Middle frontal gyrus (tissue), 1 donor: Measurements from ENCODE around the gene THBD.
"Not testable (repeated sequence)": the region's sequence is repeated elsewhere in the genome, so short reads cannot be mapped to it uniquely, and the experiment has no call there.

Source experiments
- DNase-seq: peaks from one replicate; pipeline ENCODE4 v3.0.0-alpha.2; 2015; ENCODE audit warnings: low spot score; ENCODE audit errors: extremely low spot score

The THBD gene

GRCh38 chr20:23035731-23036130 is 13.7 kb downstream of the THBD start:
- no peak for DNase-seq

GRCh38 chr20:23034721-23035671 is 14.5 kb downstream of the THBD start, which contains the start of gene SSTR4:
Gene SSTR4 (plus strand): TSS chr20:23035312. CDS start chr20:23035484, 172 bp downstream.
- no peak for DNase-seq

- no peak for DNase-seq
Observed at GRCh38 chr20:23033918-23034317, 15.6 kb downstream of the THBD start.

GRCh38 chr20:23032750-23033078 is 16.8 kb downstream of the THBD start:
- DNase-seq: no peak

- no peak for DNase-seq
Observed at GRCh38 chr20:23032056-23032749, 17.3 kb downstream of the THBD start.

- DNase-seq: no peak
Observed at GRCh38 chr20:23031346-23031745, 18.1 kb downstream of the THBD start.

GRCh38 chr20:23029324-23029723 is 20.1 kb downstream of the THBD start:
- no peak for DNase-seq

GRCh38 chr20:23028392-23028791 is 21.1 kb downstream of the THBD start:
- DNase-seq: no peak

- no peak for DNase-seq
Observed at GRCh38 chr20:23027721-23028120, 21.8 kb downstream of the THBD start.

GRCh38 chr20:23025503-23025902 is 24.0 kb downstream of the THBD start:
- not testable (repeated sequence) for DNase-seq

- DNase-seq: no peak
Observed at GRCh38 chr20:23024701-23025100, 24.8 kb downstream of the THBD start.

GRCh38 chr20:23023621-23024177 is 25.8 kb downstream of the THBD start:
- no peak for DNase-seq

GRCh38 chr20:23022849-23023248 is 26.6 kb downstream of the THBD start:
- no peak for DNase-seq

- no peak for DNase-seq
Observed at GRCh38 chr20:23021951-23022350, 27.5 kb downstream of the THBD start.

GRCh38 chr20:23021541-23021940 is 27.9 kb downstream of the THBD start:
- DNase-seq: no peak

GRCh38 chr20:23020230-23021018 is 29.0 kb downstream of the THBD start:
- no peak for DNase-seq

- peak; percentile 7 for DNase-seq
Observed at GRCh38 chr20:23019403-23019802, 30.1 kb downstream of the THBD start.

- DNase-seq: no peak
Observed at GRCh38 chr20:23018941-23019340, 30.5 kb downstream of the THBD start.

- DNase-seq: no peak
Observed at GRCh38 chr20:23018432-23018831, 31.0 kb downstream of the THBD start.

- no peak for DNase-seq
Observed at GRCh38 chr20:23017516-23017915, 32.0 kb downstream of the THBD start.

- DNase-seq: no peak
Observed at GRCh38 chr20:23013429-23013828, 36.0 kb downstream of the THBD start.
